Bronchial epithelial cell (primary cell): ENCODE measurements around the gene LRRC8E. TPM values are rescaled to one million over a fixed set of nuclear protein-coding genes. Genes with fewer than 3 reads are reported as not detected.
A peak's percentile ranks its signal among the peaks of the same experiment; 100 is the strongest.

Experiments used
- DNase-seq: peaks from one replicate; pipeline ENCODE4 v3.0.0-alpha.2; 2010; ENCODE audit warnings: low read depth
- FAIRE-seq: peaks from 2 replicates; lab custom pipeline; 2011; peaks lifted over from hg19 to GRCh38; lab: Jason Lieb, UNC
- H3K27me3 ChIP-seq: 2 replicates; pipeline ENCODE4 v1.5.1; 2011; ENCODE audit warnings: low read length; ENCODE audit not compliant: control insufficient read depth, insufficient read depth
- H3K36me3 ChIP-seq: 2 replicates; pipeline ENCODE4 v1.5.1; 2011; ENCODE audit warnings: low read length; ENCODE audit not compliant: control insufficient read depth, insufficient read depth
- H3K4me3 ChIP-seq: 2 replicates; pipeline ENCODE4 v1.5.1; 2011; ENCODE audit warnings: mild to moderate bottlenecking, low read depth, low read length, control low read depth
- CTCF ChIP-seq: IDR thresholded peaks from 2 replicates; pipeline ENCODE4 v1.5.1; 2011; ENCODE audit warnings: mild to moderate bottlenecking, moderate library complexity, low read length, control low read depth, inconsistent platforms; ENCODE audit not compliant: insufficient read depth, severe bottlenecking
- total RNA-seq: library from RNA; depleted of rRNA; stranded (reverse); fragments of >200 nt; gene quantifications from 2 replicates; pipeline ENCODE4 v1.2.1, GENCODE V29; 2014

LRRC8E gene
- total RNA-seq, 1 donor from 2014 or later = 7.6 TPM

GRCh38 chr19:7940841-7941240 is 52.5 kb downstream of the LRRC8E start:
- Histone ChIP-seq H3K36me3 (peaks cover 22% of the 10 kb centered on the region), H3K27me3 (no peaks in the 10 kb centered on the region), H3K4me3 (no peak overlapping the region)
- no peak for FAIRE-seq
- TF ChIP-seq CTCF = no peak
- DNase-seq = no peak

- FAIRE-seq (no peak), DNase-seq (no peak)
- H3K36me3 ChIP-seq = peaks cover 21% of the 10 kb centered on the region
- no peak overlapping the region for H3K4me3 ChIP-seq
- TF ChIP-seq CTCF = no peak
- H3K27me3 ChIP-seq = no peaks in the 10 kb centered on the region
Measured at GRCh38 chr19:7941895-7942596, 53.7 kb downstream of the LRRC8E start.

- peaks cover 17% of the 10 kb centered on the region for H3K36me3 ChIP-seq
- FAIRE-seq (no peak), DNase-seq (no peak)
- TF ChIP-seq CTCF = no peak
- H3K4me3 ChIP-seq = peak overlapping the region; percentile 94
- no peaks in the 10 kb centered on the region for H3K27me3 ChIP-seq
Measured at GRCh38 chr19:7942981-7943443, 54.7 kb downstream of the LRRC8E start.

GRCh38 chr19:7943444-7944176 is 55.3 kb downstream of the LRRC8E start, which contains the start of gene TIMM44:
TIMM44 (minus strand) TSS chr19:7943666; CDS start chr19:7943651, 15 bp downstream.
- Histone ChIP-seq H3K4me3 (peak within 1 kb of the TSS; percentile 94), H3K36me3 (peaks cover 16% of the 10 kb centered on the region), H3K27me3 (no peaks in the 10 kb centered on the region)
- DNase-seq (peak; percentile 97), FAIRE-seq (peak; percentile 93)
- no peak for TF ChIP-seq CTCF

GRCh38 chr19:7944177-7944761 is 56.0 kb downstream of the LRRC8E start:
- peaks cover 16% of the 10 kb centered on the region for H3K36me3 ChIP-seq
- H3K27me3 ChIP-seq = no peaks in the 10 kb centered on the region
- TF ChIP-seq CTCF = peak; percentile 77
- H3K4me3 ChIP-seq = peak overlapping the region; percentile 74
- peak; percentile 77 for DNase-seq
- FAIRE-seq = peak; percentile 32
